H1 (cell line): ENCODE results near the gene POLDIP3. TPM values are rescaled to one million over a fixed set of nuclear protein-coding genes. Genes with fewer than 3 reads are reported as not detected.

Experiments
- CHD7 ChIP-seq: fragments of 300-600 bp; sonication (generic); IDR thresholded peaks from 2 replicates; pipeline ENCODE4 v1.7.1; 2012; ENCODE audit warnings: low read length, moderate library complexity, mild to moderate bottlenecking, inconsistent platforms; ENCODE audit not compliant: insufficient replicate concordance
- EGR1 ChIP-seq: IDR thresholded peaks from 2 replicates; pipeline ENCODE4 v1.6.1; 2011; ENCODE audit warnings: low read depth, low read length, borderline replicate concordance
- KDM4A ChIP-seq: IDR thresholded peaks from one replicate; pipeline ENCODE4 v1.7.1; 2012; ENCODE audit warnings: low read depth, mild to moderate bottlenecking, moderate library complexity, low read length, inconsistent platforms; ENCODE audit not compliant: severe bottlenecking
- NRF1 ChIP-seq: IDR thresholded peaks from 2 replicates; pipeline ENCODE4 v1.6.1; 2011; ENCODE audit warnings: mild to moderate bottlenecking, low read depth, low read length, improper control_type of control experiment
- RXRA ChIP-seq: IDR thresholded peaks from 2 replicates; pipeline ENCODE4 v1.6.1; 2011; ENCODE audit warnings: low read depth, mild to moderate bottlenecking, low read length, moderate library complexity; ENCODE audit not compliant: insufficient read depth
- ZNF274 ChIP-seq: IDR thresholded peaks from 2 replicates; pipeline ENCODE4 v1.7.0; 2012; ENCODE audit warnings: low read length, borderline replicate concordance; ENCODE audit errors: extremely low read depth
- polyA plus RNA-seq, 7 experiments: library from polyadenylated mRNA; depleted of rRNA in 3 of 7; stranded (reverse) in 5 of 7; unstranded in 2 of 7; fragments of >200 nt in 5 of 7; fragments of 200-250 nt in 2 of 7; gene quantifications; 1 replicate in 5 of 7; 2 replicates in 1 of 7; 4 replicates in 1 of 7; pipeline versions ENCODE4 v1.2.1 to v1.2.3, GENCODE V29; 2011 to 2013; ENCODE audit warnings: missing spikeins in 2 of 7, mixed read lengths in 2 of 7
- total RNA-seq: library from RNA; stranded (reverse); fragmentation: NEBNext Ultra II Directional; extraction: Animal tissue kit (Norgen Biotek cat#: 25700); gene quantifications from 2 replicates; pipeline ENCODE4 v1.2.1, GENCODE V29; 2021

The POLDIP3 gene
- total and polyA plus RNA-seq, 2 of the 8 experiments (the other 6 are each of a cell fraction or from before 2014, with no cell fraction given), result 43.5 to 84.6 TPM

GRCh38 chr22:42536166-42536565 is 78.5 kb downstream of the POLDIP3 start (continued):
- no peak for TF ChIP-seq CHD7
- TF ChIP-seq NRF1, result no peak
- TF ChIP-seq KDM4A, result no peak
- no peak for TF ChIP-seq EGR1
- no peak for TF ChIP-seq ZNF274
- no peak for TF ChIP-seq RXRA
